Thoracic aorta (tissue), 2 donors: ENCODE data around the gene RCOR1. TPM values are rescaled to one million over a fixed set of nuclear protein-coding genes. Genes with fewer than 3 reads are reported as not detected.

Experiments
- ATAC-seq: fragments of 150-250 bp; one replicate; pipeline ENCODE4 v1.8.0; 2017; ENCODE audit warnings: low read depth; ENCODE audit not compliant: insufficient number of reproducible peaks, low FRiP score
- DNase-seq: peaks from one replicate; pipeline ENCODE4 v3.0.0-alpha.2; 2020; ENCODE audit warnings: low spot score
- H3K27ac ChIP-seq, 2 donors: fragments of 200-600 bp; sonication (generic); 1 replicate in 1 of 2; 2 replicates in 1 of 2; pipeline ENCODE4 v1.5.1; 2016; ENCODE audit warnings: mild to moderate bottlenecking in 2 of 2, moderate library complexity in 2 of 2
- H3K27me3 ChIP-seq: fragments of 200-600 bp; sonication (generic); replicated peaks from 2 replicates; pipeline ENCODE4 v1.6.0; 2016; ENCODE audit warnings: mild to moderate bottlenecking; ENCODE audit not compliant: insufficient read depth
- H3K36me3 ChIP-seq: fragments of 200-600 bp; sonication (generic); one replicate; pipeline ENCODE4 v1.5.1; 2016
- H3K4me1 ChIP-seq, 2 donors: fragments of 200-600 bp; sonication (generic); 1 replicate in 1 of 2; 2 replicates in 1 of 2; pipeline versions ENCODE4 v1.5.1 to v1.6.0; 2016; ENCODE audit warnings: low read depth in 2 of 2, mild to moderate bottlenecking in 1 of 2; ENCODE audit not compliant: control insufficient read depth in 1 of 2
- H3K4me3 ChIP-seq: fragments of 200-600 bp; sonication (generic); 2 replicates; pipeline ENCODE4 v1.5.1; 2016; ENCODE audit warnings: mild to moderate bottlenecking
- H3K9me3 ChIP-seq: fragments of 200-600 bp; sonication (generic); 2 replicates; pipeline ENCODE4 v1.5.1; 2016
- CTCF ChIP-seq: fragments of 200-600 bp; sonication (generic); IDR thresholded peaks from one replicate; pipeline ENCODE4 v1.5.1; 2019; ENCODE audit warnings: antibody characterized with exemption
- total RNA-seq, 2 donors: library from RNA; depleted of rRNA; stranded (reverse); fragments of >200 nt; gene quantifications; one replicate each; pipeline versions ENCODE4 v1.1.0 to v1.2.3, GENCODE V29; 2016

RCOR1 gene
- total RNA-seq, 2 donors from 2014 or later, result 6.5 to 17.1 TPM

DNA sequence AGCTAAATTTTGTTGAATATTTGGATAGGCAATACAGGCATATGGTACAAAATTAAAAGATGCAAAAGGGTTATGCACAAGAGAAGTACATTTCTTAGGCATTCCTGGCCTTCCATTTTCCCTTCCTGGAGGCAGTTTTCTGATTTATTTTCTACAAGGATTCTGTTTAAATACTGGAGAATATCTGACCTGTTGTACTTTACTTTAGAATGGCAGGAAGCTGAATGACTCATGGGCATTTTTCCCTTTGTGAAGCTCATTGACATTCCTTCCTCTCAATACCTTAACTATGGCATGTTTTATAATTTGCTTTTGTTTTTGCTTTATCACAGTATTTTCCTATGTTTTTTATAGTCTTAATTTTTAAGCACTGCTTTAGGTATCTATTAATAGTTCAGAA, 62.7 kb downstream of the RCOR1 start:
- ATAC-seq (no peak), DNase-seq (no peak)
- Histone ChIP-seq H3K4me1 (peaks cover 12 to 16% of the 10 kb centered on the region in 2 donors), H3K4me3 (no peak overlapping the region), H3K27ac (no peak overlapping the region), H3K36me3 (no peaks in the 10 kb centered on the region), H3K27me3 (no peaks in the 10 kb centered on the region), H3K9me3 (no peaks in the 10 kb centered on the region)
- TF ChIP-seq CTCF, result no peak

- Histone ChIP-seq H3K9me3 (no peaks in the 10 kb centered on the region), H3K4me1 (peaks cover 0 to 11% of the 10 kb centered on the region in 2 donors), H3K27me3 (no peaks in the 10 kb centered on the region), H3K27ac (no peak overlapping the region), H3K4me3 (no peak overlapping the region), H3K36me3 (no peaks in the 10 kb centered on the region)
- ATAC-seq, result no peak
- no peak for DNase-seq
- TF ChIP-seq CTCF, result no peak
Measured at GRCh38 chr14:102659797-102660196, 67.3 kb downstream of the RCOR1 start.

- Histone ChIP-seq H3K27me3 (no peaks in the 10 kb centered on the region), H3K27ac (no peak overlapping the region), H3K4me1 (peaks cover 0 to 9% of the 10 kb centered on the region in 2 donors), H3K36me3 (no peaks in the 10 kb centered on the region), H3K9me3 (no peaks in the 10 kb centered on the region), H3K4me3 (no peak overlapping the region)
- DNase-seq (no peak), ATAC-seq (no peak)
- TF ChIP-seq CTCF, result no peak
Measured at GRCh38 chr14:102661614-102662013, 69.2 kb downstream of the RCOR1 start.

GRCh38 chr14:102662636-102663430, 70.4 kb downstream of the RCOR1 start:
- Histone ChIP-seq H3K4me1 (peaks cover 0 to 9% of the 10 kb centered on the region in 2 donors), H3K27me3 (no peaks in the 10 kb centered on the region), H3K36me3 (no peaks in the 10 kb centered on the region), H3K4me3 (no peak overlapping the region), H3K27ac (no peak overlapping the region), H3K9me3 (no peaks in the 10 kb centered on the region)
- no peak for DNase-seq
- ATAC-seq, result no peak
- no peak for TF ChIP-seq CTCF

GRCh38 chr14:102663440-102663839, 71.0 kb downstream of the RCOR1 start:
- no peak overlapping the region for H3K27ac ChIP-seq
- no peak for TF ChIP-seq CTCF
- H3K4me1 ChIP-seq, result peaks cover 0 to 9% of the 10 kb centered on the region in 2 donors
- DNase-seq, result no peak
- no peak for ATAC-seq
- H3K4me3 ChIP-seq, result no peak overlapping the region
- H3K36me3 ChIP-seq, result no peaks in the 10 kb centered on the region
- no peaks in the 10 kb centered on the region for H3K9me3 ChIP-seq
- no peaks in the 10 kb centered on the region for H3K27me3 ChIP-seq
